Adrenal gland (tissue), 12 donors: Measurements from ENCODE around the gene DAB2. TPM values are rescaled to one million over a fixed set of nuclear protein-coding genes. Genes with fewer than 3 reads are reported as not detected.

Experiments used
- DNase-seq, 7 donors: peaks; one replicate each; pipeline ENCODE4 v3.0.0-alpha.2; 2019 to 2020
- H3K27ac ChIP-seq, 5 donors: fragments of 200-600 bp; sonication (generic) in 4 of 5; 1 replicate in 3 of 5; 2 replicates in 2 of 5; pipeline versions ENCODE4 v1.5.1 to v1.8.0; 2016 to 2020; ENCODE audit warnings: mild to moderate bottlenecking in 1 of 5
- H3K27me3 ChIP-seq: fragments of 200-600 bp; 2 replicates; pipeline ENCODE4 v1.8.0; 2021
- H3K36me3 ChIP-seq, 2 donors: fragments of 200-600 bp; replicated peaks in 1 of 2; 1 replicate in 1 of 2; 2 replicates in 1 of 2; pipeline versions ENCODE4 v1.5.1 to v1.8.0; 2018 to 2022
- H3K4me1 ChIP-seq, 2 donors: fragments of 200-600 bp; replicated peaks in 1 of 2; 1 replicate in 1 of 2; 2 replicates in 1 of 2; pipeline versions ENCODE4 v1.5.1 to v1.8.0; 2018 to 2021
- H3K4me3 ChIP-seq, 4 donors: fragments of 200-600 bp; sonication (generic) in 3 of 4; one replicate each; pipeline ENCODE4 v1.5.1; 2016 to 2018
- H3K9me3 ChIP-seq, 3 donors: fragments of 200-600 bp; sonication (generic) in 1 of 3; replicated peaks in 1 of 3; 1 replicate in 2 of 3; 2 replicates in 1 of 3; pipeline versions ENCODE4 v1.5.1 to v1.8.0; 2016 to 2021
- CTCF ChIP-seq, 6 experiments: fragments of 450-650 bp in 4 of 6; fragments of 200-600 bp in 2 of 6; sonication (generic) in 1 of 6; IDR thresholded peaks; 1 replicate in 5 of 6; 2 replicates in 1 of 6; pipeline versions ENCODE4 v1.5.1 to v1.8.0; 2016 to 2021; ENCODE audit warnings: antibody characterized with exemption in 6 of 6, mild to moderate bottlenecking in 2 of 6, moderate library complexity in 1 of 6
- POLR2A ChIP-seq, 2 donors: fragments of 450-650 bp; IDR thresholded peaks; one replicate each; pipeline ENCODE4 v1.6.1; 2017; ENCODE audit warnings: antibody characterized with exemption in 2 of 2, mild to moderate bottlenecking in 2 of 2, moderate library complexity in 1 of 2
- WGBS, 4 donors: extraction: QIAGEN DNeasy Blood & Tissue Kit in 2 of 4; methylation state at CpG; one replicate each; pipeline versions ENCODE4 v1.1.5 to v1.1.7; 2013 to 2017; 5-methylcytosine and 5-hydroxymethylcytosine counted together
- intact Hi-C, 2 donors: fragments of 100-400 bp; cut with DNase I; formaldehyde crosslinking; loops; one replicate each; pipeline versions ENCODE4 v1.14.1 to v1.15.0; 2022 to 2023
- polyA plus RNA-seq, 3 donors: library from polyadenylated mRNA; stranded (reverse); fragments of 200-250 nt in 2 of 3; fragments of 350-450 nt in 1 of 3; fragmentation: Illumina TruSeq in 1 of 3; extraction: RNeasy Lipid Tissue Mini Kit (QIAGEN cat#74804) in 1 of 3; gene quantifications; one replicate each; pipeline ENCODE4 v1.2.3, GENCODE V29; 2013 to 2014
- total RNA-seq, 9 donors: library from RNA; depleted of rRNA in 4 of 9; stranded (reverse); fragments of >200 nt in 4 of 9; fragments of 120-200 nt in 1 of 9; fragmentation: NEBNext Ultra II Directional in 1 of 9; extraction: Animal tissue kit (Norgen Biotek cat#: 25700) in 1 of 9; gene quantifications; one replicate each; pipeline versions ENCODE4 v1.1.0 to v1.2.4, GENCODE V29; 2013 to 2023
- donor health status: healthy with polysubstance abuse.
- donor health status: Bipolar disorder and iron deficiency.
- donor health status: DM: yes; HTN: yes; CAD: no.
- donor health status: DM: no; HTN: no; CAD: no.
- donor health status: DM: no; HTN: no; CAD: no.
- donor health status: DM: yes; HTN: yes; CAD: no.

The DAB2 gene
- total and polyA plus RNA-seq, 12 donors: 96.1 to 418 (median 190) TPM

GRCh38 chr5:39465843-39466242 lies 41.1 kb upstream of the DAB2 start:
- H3K27me3 ChIP-seq: no peaks in the 10 kb centered on the region
- no peaks in the 10 kb centered on the region for H3K36me3 ChIP-seq
- TF ChIP-seq POLR2A (IDR thresholded peaks at IDR 0.05) (no peak), CTCF (IDR thresholded peaks at IDR 0.05) (no peak)
- H3K27ac ChIP-seq: peak overlapping the region in 2 of 5 donors; percentile 7 to 64
- intact Hi-C loops: no loop called here
- peaks cover 4 to 15% of the 10 kb centered on the region in 2 donors for H3K4me1 ChIP-seq
- 66 to 75% (median 67%) methylated on average over 2 of the region's 2 CpGs for WGBS, 4 donors
- DNase-seq: no peak
- H3K9me3 ChIP-seq: no peaks in the 10 kb centered on the region
- H3K4me3 ChIP-seq: no peak overlapping the region

GRCh38 chr5:39465097-39465496 lies 40.3 kb upstream of the DAB2 start:
- H3K27ac ChIP-seq: no peak overlapping the region
- H3K4me3 ChIP-seq: no peak overlapping the region
- no peaks in the 10 kb centered on the region for H3K36me3 ChIP-seq
- peaks cover 9 to 15% of the 10 kb centered on the region in 2 donors for H3K4me1 ChIP-seq
- intact Hi-C loops: no loop called here
- no peaks in the 10 kb centered on the region for H3K27me3 ChIP-seq
- TF ChIP-seq CTCF (IDR thresholded peaks at IDR 0.05) (no peak), POLR2A (IDR thresholded peaks at IDR 0.05) (no peak)
- H3K9me3 ChIP-seq: no peaks in the 10 kb centered on the region
- 73 to 76% (median 74%) methylated on average over 2 of the region's 2 CpGs for WGBS, 4 donors
- DNase-seq: no peak

- H3K4me3 ChIP-seq: no peak overlapping the region
- H3K9me3 ChIP-seq: no peaks in the 10 kb centered on the region
- TF ChIP-seq CTCF (IDR thresholded peaks at IDR 0.05): no peak
- no peak for TF ChIP-seq POLR2A (IDR thresholded peaks at IDR 0.05)
- H3K4me1 ChIP-seq: peaks cover 9 to 15% of the 10 kb centered on the region in 2 donors
- DNase-seq: no peak
- H3K36me3 ChIP-seq: no peaks in the 10 kb centered on the region
- 80 to 84% (median 80%) methylated on average over 5 of the region's 5 CpGs for WGBS, 4 donors
- intact Hi-C loops: no loop called here
- no peak overlapping the region for H3K27ac ChIP-seq
- H3K27me3 ChIP-seq: no peaks in the 10 kb centered on the region
These were observed 39.3 kb upstream of the DAB2 start for GRCh38 chr5:39464088-39464487.

- 75 to 83% (median 80%) methylated on average over 6 of the region's 6 CpGs for WGBS, 4 donors
- intact Hi-C loops: no loop called here
- H3K4me1 ChIP-seq: peaks cover 9 to 15% of the 10 kb centered on the region in 2 donors
- no peaks in the 10 kb centered on the region for H3K27me3 ChIP-seq
- H3K4me3 ChIP-seq: no peak overlapping the region
- no peak overlapping the region for H3K27ac ChIP-seq
- DNase-seq: no peak
- no peaks in the 10 kb centered on the region for H3K36me3 ChIP-seq
- H3K9me3 ChIP-seq: no peaks in the 10 kb centered on the region
- TF ChIP-seq POLR2A (IDR thresholded peaks at IDR 0.05): no peak
- no peak for TF ChIP-seq CTCF (IDR thresholded peaks at IDR 0.05)
These were observed 37.4 kb upstream of the DAB2 start for GRCh38 chr5:39462211-39462610.
